Measurements from ENCODE around the gene PAX5. TPM values are rescaled to one million over a fixed set of nuclear protein-coding genes. Genes with fewer than 3 reads are reported as not detected.
A peak's percentile ranks its signal among the peaks of the same experiment; 100 is the strongest.

PAX5 gene
- total and polyA plus RNA-seq, 4 donors = 0.08 to 2.3 (median 0.40) TPM

DNA sequence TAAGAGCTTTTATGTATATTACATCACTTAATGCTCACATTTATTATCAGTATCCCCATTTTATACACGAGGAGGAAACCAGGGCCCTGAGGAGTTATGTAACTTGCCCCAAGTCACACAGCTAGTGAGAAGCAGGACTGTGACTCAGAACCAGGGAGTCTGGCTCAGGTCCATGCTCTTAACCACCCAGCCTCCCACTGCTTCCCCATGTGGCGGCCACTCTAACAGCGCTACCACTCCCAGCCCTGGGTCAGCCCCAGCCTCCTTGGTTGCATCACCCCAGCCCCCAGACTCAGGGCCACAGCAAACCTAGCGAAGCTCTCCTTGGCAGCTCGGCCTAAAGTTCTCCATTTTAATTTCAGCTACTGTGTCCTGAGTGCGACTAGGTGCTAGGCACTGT is 159.1 kb downstream of the PAX5 start:
- DNase-seq = no peak
- no peak for ATAC-seq (ENCODE audit: insufficient read depth, low FRiP score)
- peaks cover 0 to 2% (median 0%) of the 10 kb centered on the region in 4 donors for H3K9me3 ChIP-seq (ENCODE audit: control insufficient read depth in 4 of 4, insufficient read depth in 3 of 4, low read length in 3 of 4)
- no peak overlapping the region for H3K9ac ChIP-seq (ENCODE audit: insufficient read depth in 1 of 2, low read length in 2 of 2)
- no peak overlapping the region for H3K27ac ChIP-seq (ENCODE audit: low read depth in 1 of 2, low read length in 1 of 2)
- H3K4me1 ChIP-seq (ENCODE audit: control insufficient read depth in 5 of 5, insufficient read depth in 5 of 5, low read length in 5 of 5) = peaks cover 0 to 9% (median 0%) of the 10 kb centered on the region in 5 donors
- H3K27me3 ChIP-seq (ENCODE audit: control insufficient read depth in 3 of 3, insufficient read depth in 3 of 3, low read length in 2 of 3) = no peaks in the 10 kb centered on the region
- no peaks in the 10 kb centered on the region for H3K36me3 ChIP-seq (ENCODE audit: control insufficient read depth in 4 of 4, insufficient read depth in 4 of 4, low read length in 4 of 4)
- TF ChIP-seq, protein P1, sequence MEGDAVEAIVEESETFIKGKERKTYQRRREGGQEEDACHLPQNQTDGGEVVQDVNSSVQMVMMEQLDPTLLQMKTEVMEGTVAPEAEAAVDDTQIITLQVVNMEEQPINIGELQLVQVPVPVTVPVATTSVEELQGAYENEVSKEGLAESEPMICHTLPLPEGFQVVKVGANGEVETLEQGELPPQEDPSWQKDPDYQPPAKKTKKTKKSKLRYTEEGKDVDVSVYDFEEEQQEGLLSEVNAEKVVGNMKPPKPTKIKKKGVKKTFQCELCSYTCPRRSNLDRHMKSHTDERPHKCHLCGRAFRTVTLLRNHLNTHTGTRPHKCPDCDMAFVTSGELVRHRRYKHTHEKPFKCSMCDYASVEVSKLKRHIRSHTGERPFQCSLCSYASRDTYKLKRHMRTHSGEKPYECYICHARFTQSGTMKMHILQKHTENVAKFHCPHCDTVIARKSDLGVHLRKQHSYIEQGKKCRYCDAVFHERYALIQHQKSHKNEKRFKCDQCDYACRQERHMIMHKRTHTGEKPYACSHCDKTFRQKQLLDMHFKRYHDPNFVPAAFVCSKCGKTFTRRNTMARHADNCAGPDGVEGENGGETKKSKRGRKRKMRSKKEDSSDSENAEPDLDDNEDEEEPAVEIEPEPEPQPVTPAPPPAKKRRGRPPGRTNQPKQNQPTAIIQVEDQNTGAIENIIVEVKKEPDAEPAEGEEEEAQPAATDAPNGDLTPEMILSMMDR (IDR thresholded peaks at IDR 0.05; ENCODE audit: control extremely low read depth, extremely low read depth) = no peak
- H3K4me3 ChIP-seq = no peak overlapping the region
- 71 to 72% methylated on average over 6 of the region's 6 CpGs for WGBS, 2 donors

GRCh38 chr9:36874261-36874660 is 159.8 kb downstream of the PAX5 start:
- Histone ChIP-seq H3K27me3 (ENCODE audit: control insufficient read depth in 3 of 3, insufficient read depth in 3 of 3, low read length in 2 of 3) (no peaks in the 10 kb centered on the region), H3K27ac (ENCODE audit: low read depth in 1 of 2, low read length in 1 of 2) (no peak overlapping the region), H3K4me1 (ENCODE audit: control insufficient read depth in 5 of 5, insufficient read depth in 5 of 5, low read length in 5 of 5) (peaks cover 0 to 6% (median 0%) of the 10 kb centered on the region in 5 donors), H3K9ac (ENCODE audit: insufficient read depth in 1 of 2, low read length in 2 of 2) (no peak overlapping the region), H3K36me3 (ENCODE audit: control insufficient read depth in 4 of 4, insufficient read depth in 4 of 4, low read length in 4 of 4) (no peaks in the 10 kb centered on the region), H3K9me3 (ENCODE audit: control insufficient read depth in 4 of 4, insufficient read depth in 3 of 4, low read length in 3 of 4) (peaks cover 0 to 2% (median 0%) of the 10 kb centered on the region in 4 donors), H3K4me3 (no peak overlapping the region)
- DNase-seq (no peak), ATAC-seq (ENCODE audit: insufficient read depth, low FRiP score) (no peak)
- WGBS, 2 donors = 87 to 96% methylated on average over 3 of the region's 3 CpGs
- TF ChIP-seq, protein P1 (IDR thresholded peaks at IDR 0.05; ENCODE audit: control extremely low read depth, extremely low read depth) = no peak

DNA sequence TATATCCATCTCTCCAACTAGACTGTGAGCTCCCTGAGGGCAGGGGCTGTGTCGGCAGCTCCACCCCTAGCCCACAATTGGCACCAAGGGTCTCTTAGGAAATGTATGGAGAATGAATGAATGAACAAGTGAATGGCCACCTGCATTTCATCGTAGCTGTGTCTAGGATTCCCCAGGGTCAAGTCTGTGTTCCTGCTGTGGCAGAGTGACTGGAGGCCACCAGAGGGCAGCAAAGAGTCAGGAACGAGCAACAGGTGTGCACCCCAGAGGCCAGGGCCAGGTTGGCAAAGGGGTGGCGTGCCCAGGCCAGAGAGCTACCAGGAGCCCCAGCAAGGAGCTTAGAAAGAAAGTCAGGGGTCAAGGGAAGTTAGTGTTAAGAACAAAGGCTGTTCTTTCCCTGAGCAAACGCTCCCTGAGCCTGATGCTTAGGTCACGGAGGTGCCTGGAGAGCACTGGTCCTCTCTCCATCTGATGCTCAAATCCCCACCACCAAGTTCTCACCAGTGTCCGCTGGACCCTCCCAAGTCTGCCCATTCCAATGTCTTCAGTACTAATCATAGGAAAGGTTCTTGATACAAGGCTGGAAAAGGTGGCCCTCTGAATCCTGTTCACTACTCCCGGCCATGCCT is 160.7 kb downstream of the PAX5 start:
- TF ChIP-seq, protein P1 (IDR thresholded peaks at IDR 0.05; ENCODE audit: control extremely low read depth, extremely low read depth) = peak; percentile 67
- WGBS, 2 donors = 51 to 55% methylated on average over 8 of the region's 8 CpGs

DNA sequence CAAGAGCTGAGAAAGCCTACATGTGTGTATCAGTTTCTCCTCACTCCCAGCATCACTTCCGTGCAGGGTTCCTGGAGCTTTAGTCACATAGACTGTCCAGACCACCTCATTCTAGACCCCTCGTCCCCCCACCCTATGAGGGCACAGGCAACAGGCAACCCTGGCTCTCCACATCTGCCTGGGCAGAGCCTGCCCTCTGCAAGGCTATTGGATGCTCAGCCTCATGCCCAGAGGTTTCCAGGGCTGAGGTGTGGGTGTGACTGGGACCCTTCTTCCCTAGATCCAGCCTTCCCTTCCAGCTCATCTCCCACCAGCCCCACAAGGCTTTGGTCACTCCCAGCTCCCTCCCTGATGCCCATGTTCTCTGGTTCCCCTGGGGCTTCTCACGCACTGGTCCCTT is 161.4 kb downstream of the PAX5 start:
- Histone ChIP-seq H3K9me3 (ENCODE audit: control insufficient read depth in 4 of 4, insufficient read depth in 3 of 4, low read length in 3 of 4) (peaks cover 0 to 2% (median 0%) of the 10 kb centered on the region in 4 donors), H3K9ac (ENCODE audit: insufficient read depth in 1 of 2, low read length in 2 of 2) (no peak overlapping the region), H3K27me3 (ENCODE audit: control insufficient read depth in 3 of 3, insufficient read depth in 3 of 3, low read length in 2 of 3) (no peaks in the 10 kb centered on the region), H3K4me1 (ENCODE audit: control insufficient read depth in 5 of 5, insufficient read depth in 5 of 5, low read length in 5 of 5) (no peaks in the 10 kb centered on the region), H3K36me3 (ENCODE audit: control insufficient read depth in 4 of 4, insufficient read depth in 4 of 4, low read length in 4 of 4) (no peaks in the 10 kb centered on the region), H3K27ac (ENCODE audit: low read depth in 1 of 2, low read length in 1 of 2) (no peak overlapping the region), H3K4me3 (no peak overlapping the region)
- ATAC-seq (ENCODE audit: insufficient read depth, low FRiP score) (no peak), DNase-seq (no peak)
- WGBS, 2 donors = 73 to 85% methylated on average over 3 of the region's 3 CpGs
- TF ChIP-seq, protein P1 (IDR thresholded peaks at IDR 0.05; ENCODE audit: control extremely low read depth, extremely low read depth) = no peak

More for the DNA sequence above, 160.7 kb downstream of the PAX5 start:
- Histone ChIP-seq H3K9ac (ENCODE audit: insufficient read depth in 1 of 2, low read length in 2 of 2) (no peak overlapping the region), H3K9me3 (ENCODE audit: control insufficient read depth in 4 of 4, insufficient read depth in 3 of 4, low read length in 3 of 4) (peaks cover 0 to 2% (median 0%) of the 10 kb centered on the region in 4 donors), H3K36me3 (ENCODE audit: control insufficient read depth in 4 of 4, insufficient read depth in 4 of 4, low read length in 4 of 4) (no peaks in the 10 kb centered on the region), H3K27me3 (ENCODE audit: control insufficient read depth in 3 of 3, insufficient read depth in 3 of 3, low read length in 2 of 3) (no peaks in the 10 kb centered on the region), H3K4me3 (no peak overlapping the region), H3K27ac (ENCODE audit: low read depth in 1 of 2, low read length in 1 of 2) (no peak overlapping the region), H3K4me1 (ENCODE audit: control insufficient read depth in 5 of 5, insufficient read depth in 5 of 5, low read length in 5 of 5) (no peaks in the 10 kb centered on the region)
- ATAC-seq (ENCODE audit: insufficient read depth, low FRiP score) (no peak), DNase-seq (peak; percentile 39 to 61 (median 52))
